ENCODE data around the gene KLHL24.

- no peak for TF ChIP-seq CTCF (conservative IDR thresholded peaks at IDR 0.05 in 1 of 2, IDR thresholded peaks at IDR 0.05 in 1 of 2; ENCODE audit: extremely low read depth in 1 of 2, insufficient read depth in 1 of 2, low read depth in 1 of 2, low read length in 2 of 2)
- no peak for TF ChIP-seq EZH2 (IDR thresholded peaks at IDR 0.05; ENCODE audit: borderline replicate concordance, low read length)
These were observed 48.9 kb upstream of the KLHL24 start for GRCh38 chr3:183586477-183586876.

Measured in mammary epithelial cell (primary cell).